HCT116 (cell line): ENCODE data around the gene HCN2.

ENCODE experiments used
- CEBPB ChIP-seq: IDR thresholded peaks from 2 replicates; pipeline ENCODE4 v1.6.1; 2012; ENCODE audit warnings: low read depth
- CTCF ChIP-seq, 3 experiments: fragments of 200-600 bp in 1 of 3; sonication (generic) in 1 of 3; IDR thresholded peaks in 2 of 3; conservative IDR thresholded peaks in 1 of 3; 2 replicates each; pipeline ENCODE4 v1.5.1; 2012 to 2017; ENCODE audit warnings: low read depth in 2 of 3, low read length in 2 of 3, antibody characterized with exemption in 1 of 3, borderline replicate concordance in 1 of 3, control low read depth in 1 of 3, mild to moderate bottlenecking in 1 of 3, mixed read lengths in 1 of 3, mixed run types in 1 of 3, moderate library complexity in 1 of 3; ENCODE audit not compliant: insufficient read depth in 1 of 3
- EZH2 ChIP-seq: fragments of 200-600 bp; sonication (generic); IDR thresholded peaks from 2 replicates; pipeline ENCODE4 v1.6.1; 2017; ENCODE audit warnings: antibody characterized with exemption, mixed run types
- EZH2phosphoT487 ChIP-seq: fragments of 200-600 bp; IDR thresholded peaks from 2 replicates; pipeline ENCODE4 v1.6.1; 2018; ENCODE audit warnings: antibody characterized with exemption, borderline replicate concordance
- POLR2A ChIP-seq: IDR thresholded peaks from 2 replicates; pipeline ENCODE4 v1.7.0; 2011; ENCODE audit warnings: borderline replicate concordance; ENCODE audit not compliant: insufficient read depth, insufficient read length; ENCODE audit errors: extremely low read depth
- POLR2AphosphoS5 ChIP-seq: IDR thresholded peaks from 2 replicates; pipeline ENCODE4 v1.6.1; 2011; ENCODE audit warnings: mild to moderate bottlenecking, low read depth, low read length, moderate library complexity
- SRF ChIP-seq: IDR thresholded peaks from 2 replicates; pipeline ENCODE4 v1.6.1; 2012; ENCODE audit warnings: low read depth
- YY1 ChIP-seq: IDR thresholded peaks from 2 replicates; pipeline ENCODE4 v1.6.1; 2011; ENCODE audit warnings: low read length, low read depth, moderate library complexity, mild to moderate bottlenecking; ENCODE audit not compliant: insufficient replicate concordance; ENCODE audit errors: extremely low read depth
- ZBTB33 ChIP-seq: IDR thresholded peaks from 2 replicates; pipeline ENCODE4 v1.6.1; 2011; ENCODE audit warnings: mild to moderate bottlenecking, low read length, moderate library complexity; ENCODE audit not compliant: insufficient replicate concordance; ENCODE audit errors: extremely low read depth
- ZNF274 ChIP-seq: fragments of 200-500 bp; sonication (Bioruptor generic); IDR thresholded peaks from 2 replicates; pipeline ENCODE4 v1.6.1; 2014; ENCODE audit warnings: mild to moderate bottlenecking, low read depth, low read length, inconsistent platforms

- TF ChIP-seq CTCF (IDR thresholded peaks at IDR 0.05 in 2 of 3, conservative IDR thresholded peaks at IDR 0.05 in 1 of 3; ENCODE audit: borderline replicate concordance in 1 of 3, insufficient read depth in 1 of 3, low read depth in 2 of 3, low read length in 2 of 3) (no peak), POLR2A (no peak), ZBTB33 (no peak), CEBPB (no peak), YY1 (no peak), EZH2 (no peak), POLR2AphosphoS5 (no peak), EZH2phosphoT487 (no peak), SRF (no peak), ZNF274 (no peak)
These were observed 6.3 kb upstream of the HCN2 start for GRCh38 chr19:583198-583967.
